PFSK-1 (cell line): ENCODE data around the gene GBP2.

Experiments
- POLR2AphosphoS5 ChIP-seq: IDR thresholded peaks from 2 replicates; pipeline ENCODE4 v1.6.1; 2012; ENCODE audit warnings: low read depth, mild to moderate bottlenecking, control low read depth, low read length, moderate library complexity
- SIN3A ChIP-seq: IDR thresholded peaks from 2 replicates; pipeline ENCODE4 v1.6.1; 2012; ENCODE audit warnings: mild to moderate bottlenecking, low read length, moderate library complexity, borderline replicate concordance; ENCODE audit not compliant: insufficient read depth
- TAF1 ChIP-seq: IDR thresholded peaks from 2 replicates; pipeline ENCODE4 v1.6.1; 2012; ENCODE audit warnings: low read length, control low read depth, borderline replicate concordance; ENCODE audit not compliant: insufficient read depth

- TF ChIP-seq SIN3A = no peak
- TF ChIP-seq POLR2AphosphoS5 = no peak
- TF ChIP-seq TAF1 = no peak
These were observed 39.9 kb upstream of the GBP2 start for GRCh38 chr1:89165811-89166210.
